HEK293 (cell line): ENCODE measurements around the gene CRYBB1.

Source experiments
- CTCF ChIA-PET: fragments of 350-600 bp; formaldehyde crosslinking; extraction: SDS; loops from one replicate; lab custom pipeline; 2021; ENCODE audit warnings: antibody characterized with exemption; lab: Yijun Ruan, JAX
- POLR2A ChIA-PET: fragments of 300-600 bp; formaldehyde crosslinking; extraction: SDS; loops from one replicate; lab custom pipeline; 2020; ENCODE audit warnings: antibody characterized with exemption, inconsistent platforms; lab: Yijun Ruan, JAX
- H3K27ac ChIP-seq: fragments of 200-500 bp; sonication (Bioruptor generic); 2 replicates; pipeline ENCODE4 v1.5.1; 2014; ENCODE audit warnings: low read depth, low read length, control low read depth, inconsistent platforms; ENCODE audit errors: extremely low read depth
- H3K36me3 ChIP-seq, 2 experiments: fragments of 200-500 bp in 1 of 2; sonication (Bioruptor generic) in 1 of 2; 1 replicate in 1 of 2; 2 replicates in 1 of 2; pipeline ENCODE4 v1.5.1; 2014 to 2017; ENCODE audit warnings: inconsistent platforms in 2 of 2, low read length in 2 of 2; ENCODE audit not compliant: control insufficient read depth in 2 of 2, insufficient read depth in 1 of 2
- H3K4me1 ChIP-seq: fragments of 200-500 bp; sonication (Bioruptor generic); 2 replicates; pipeline ENCODE4 v1.5.1; 2014; ENCODE audit warnings: mild to moderate bottlenecking, low read length, inconsistent platforms; ENCODE audit not compliant: control insufficient read depth, insufficient read depth
- H3K4me3 ChIP-seq: 2 replicates; pipeline ENCODE4 v1.5.1; 2011; ENCODE audit warnings: low read depth, mild to moderate bottlenecking, control low read depth, low read length, moderate library complexity
- H3K9me3 ChIP-seq: fragments of 200-500 bp; sonication (Bioruptor generic); 2 replicates; pipeline ENCODE4 v1.5.1; 2014; ENCODE audit warnings: low read depth, low read length, inconsistent platforms; ENCODE audit not compliant: control insufficient read depth, insufficient read depth
- BCL11B ChIP-seq: fragments of 450-650 bp; formaldehyde crosslinking; IDR thresholded peaks from 2 replicates; pipeline ENCODE4 v1.5.1; 2016; ENCODE audit warnings: low read depth, missing biosample characterization, missing genetic modification characterization
- EGR2 ChIP-seq: fragments of 450-650 bp; formaldehyde crosslinking; IDR thresholded peaks from 2 replicates; pipeline ENCODE4 v1.5.1; 2016; ENCODE audit warnings: low read depth, missing biosample characterization, missing genetic modification characterization
- HOXD13 ChIP-seq: sonication (generic); formaldehyde crosslinking; IDR thresholded peaks from 2 replicates; pipeline ENCODE4 v1.8.0; 2022; ENCODE audit warnings: missing genetic modification reagents, borderline replicate concordance
- IKZF3 ChIP-seq: fragments of 450-650 bp; IDR thresholded peaks from 2 replicates; pipeline ENCODE4 v1.5.0; 2018; ENCODE audit warnings: missing biosample characterization, mild to moderate bottlenecking, missing genetic modification characterization, moderate library complexity
- OVOL3 ChIP-seq: fragments of 450-650 bp; formaldehyde crosslinking; IDR thresholded peaks from 2 replicates; pipeline ENCODE4 v1.5.1; 2016; ENCODE audit warnings: missing biosample characterization, missing genetic modification characterization
- SALL2 ChIP-seq: fragments of 450-650 bp; formaldehyde crosslinking; IDR thresholded peaks from 2 replicates; pipeline ENCODE4 v1.5.0; 2017; ENCODE audit warnings: missing biosample characterization, mild to moderate bottlenecking, missing genetic modification characterization, borderline replicate concordance
- SETDB1 ChIP-seq: IDR thresholded peaks from one replicate; pipeline ENCODE4 v1.6.1; 2017; ENCODE audit warnings: mild to moderate bottlenecking, low read length, moderate library complexity, mixed read lengths; ENCODE audit not compliant: insufficient read length
- WT1 ChIP-seq: fragments of 450-650 bp; formaldehyde crosslinking; IDR thresholded peaks from 2 replicates; pipeline ENCODE4 v1.5.1; 2016; ENCODE audit warnings: missing biosample characterization, missing genetic modification characterization
- ZFHX2 ChIP-seq: fragments of 450-650 bp; formaldehyde crosslinking; conservative IDR thresholded peaks from 2 replicates; pipeline ENCODE4 v1.5.1; 2016; ENCODE audit warnings: missing biosample characterization, missing genetic modification characterization
- ZIC2 ChIP-seq: fragments of 450-650 bp; formaldehyde crosslinking; IDR thresholded peaks from 2 replicates; pipeline ENCODE4 v1.5.1; 2016; ENCODE audit warnings: missing biosample characterization, missing genetic modification characterization
- ZNF133 ChIP-seq: fragments of 450-650 bp; formaldehyde crosslinking; IDR thresholded peaks from 2 replicates; pipeline ENCODE4 v1.5.1; 2016; ENCODE audit warnings: missing biosample characterization, missing genetic modification characterization
- ZNF335 ChIP-seq: fragments of 450-650 bp; formaldehyde crosslinking; conservative IDR thresholded peaks from 2 replicates; pipeline ENCODE4 v1.5.1; 2016; ENCODE audit warnings: missing biosample characterization, missing genetic modification characterization
- ZNF423 ChIP-seq: fragments of 450-650 bp; formaldehyde crosslinking; IDR thresholded peaks from 2 replicates; pipeline ENCODE4 v1.5.1; 2016; ENCODE audit warnings: missing biosample characterization, missing genetic modification characterization
- ZNF449 ChIP-seq: fragments of 450-650 bp; formaldehyde crosslinking; IDR thresholded peaks from 2 replicates; pipeline ENCODE4 v1.5.1; 2017; ENCODE audit warnings: missing biosample characterization, mild to moderate bottlenecking, missing genetic modification characterization, moderate library complexity
- ZNF518A ChIP-seq: fragments of 450-650 bp; formaldehyde crosslinking; conservative IDR thresholded peaks from 2 replicates; pipeline ENCODE4 v1.5.1; 2016; ENCODE audit warnings: low read depth, missing biosample characterization, missing genetic modification characterization
- ZNF645 ChIP-seq: fragments of 450-650 bp; formaldehyde crosslinking; IDR thresholded peaks from 2 replicates; pipeline ENCODE4; 2016; ENCODE audit warnings: missing biosample characterization, missing genetic modification characterization
- ZNF76 ChIP-seq: fragments of 450-650 bp; formaldehyde crosslinking; IDR thresholded peaks from 2 replicates; pipeline ENCODE4; 2016; ENCODE audit warnings: low read depth, missing biosample characterization, missing genetic modification characterization, borderline replicate concordance
- ZNF830 ChIP-seq: fragments of 450-650 bp; IDR thresholded peaks from 2 replicates; pipeline ENCODE4 v1.5.0; 2018; ENCODE audit warnings: missing biosample characterization, missing genetic modification characterization, low read depth, mild to moderate bottlenecking, moderate library complexity
- ZSCAN16 ChIP-seq: fragments of 450-650 bp; formaldehyde crosslinking; IDR thresholded peaks from 2 replicates; pipeline ENCODE4 v1.5.1; 2016; ENCODE audit warnings: missing biosample characterization, missing genetic modification characterization

The CRYBB1 gene

GRCh38 chr22:26620197-26620596, 2.4 kb upstream of the CRYBB1 start:
- POLR2A ChIA-PET, result no interaction called here

GRCh38 chr22:26619510-26619909, 1.7 kb upstream of the CRYBB1 start:
- Histone ChIP-seq H3K4me1 (no peaks in the 10 kb centered on the region), H3K4me3 (no peak overlapping the region)
- TF ChIP-seq ZFHX2 (tag by site-specific recombination), result peak; percentile 98
- no peak for TF ChIP-seq HOXD13 (CRISPR knock-in tag)
- TF ChIP-seq EGR2 (tag by site-specific recombination), result peak; percentile 97
- TF ChIP-seq ZNF645 (tag by site-specific recombination), result no peak
- TF ChIP-seq, all 188 proteins: peak for 2
- ChIA-PET CTCF (interaction anchor here (0.5 to 0.6 kb wide), 3 partner anchors 116 to 309 kb away, joined by 3 to 4 read pairs (median 3); no protein-coding TSS in a partner anchor), POLR2A (no interaction called here)
- Histone ChIP-seq H3K36me3 (no peaks in the 10 kb centered on the region), H3K27ac (no peak overlapping the region), H3K9me3 (no peaks in the 10 kb centered on the region)

More at GRCh38 chr22:26620197-26620596, 2.4 kb upstream of the CRYBB1 start:
- no peak overlapping the region for H3K27ac ChIP-seq
- H3K9me3 ChIP-seq, result no peaks in the 10 kb centered on the region
- no peaks in the 10 kb centered on the region for H3K4me1 ChIP-seq
- CTCF ChIA-PET, result no interaction called here
- H3K36me3 ChIP-seq, result no peaks in the 10 kb centered on the region
- TF ChIP-seq ZNF76 (no peak), ZNF423 (tag by site-specific recombination) (no peak)
- TF ChIP-seq, all 188 proteins: peak for 0
- no peak overlapping the region for H3K4me3 ChIP-seq

- POLR2A ChIA-PET, result no interaction called here
- no peaks in the 10 kb centered on the region for H3K4me1 ChIP-seq
Observed at GRCh38 chr22:26618455-26618854, 628 bp upstream of the CRYBB1 start.

More at GRCh38 chr22:26618455-26618854, 628 bp upstream of the CRYBB1 start:
- Histone ChIP-seq H3K4me3 (no peak overlapping the region), H3K36me3 (no peaks in the 10 kb centered on the region), H3K27ac (no peak overlapping the region), H3K9me3 (no peaks in the 10 kb centered on the region)
- TF ChIP-seq ZSCAN16 (tag by site-specific recombination), result no peak
- no peak for TF ChIP-seq BCL11B
- TF ChIP-seq OVOL3 (tag by site-specific recombination), result no peak
- no peak for TF ChIP-seq SALL2
- no peak for TF ChIP-seq ZNF518A
- TF ChIP-seq ZNF423 (tag by site-specific recombination), result no peak
- no peak for TF ChIP-seq ZNF133
- TF ChIP-seq WT1 (tag by site-specific recombination), result no peak
- TF ChIP-seq ZIC2 (tag by site-specific recombination), result no peak
- no peak for TF ChIP-seq ZNF335 (tag by site-specific recombination)
- TF ChIP-seq ZNF449, result no peak
- no peak for TF ChIP-seq ZNF830 (tag by site-specific recombination)
- no peak for TF ChIP-seq SETDB1
- no peak for TF ChIP-seq IKZF3 (tag by site-specific recombination)
- CTCF ChIA-PET, result no interaction called here
